BJ (cell line): ENCODE measurements around the gene ABHD5. TPM values are rescaled to one million over a fixed set of nuclear protein-coding genes. Genes with fewer than 3 reads are reported as not detected.
"Not testable (repeated sequence)": the region's sequence is repeated elsewhere in the genome, so short reads cannot be mapped to it uniquely, and the experiment has no call there.

Experiments used
- CTCF ChIA-PET: fragments of 350-600 bp; formaldehyde crosslinking; extraction: SDS; loops from one replicate; lab custom pipeline; 2021; ENCODE audit warnings: antibody characterized with exemption, inconsistent platforms; lab: Yijun Ruan, JAX
- POLR2A ChIA-PET: fragments of 300-600 bp; sonication (Branson Sonifier 250); formaldehyde crosslinking; extraction: SDS; loops from one replicate; lab custom pipeline; 2021; ENCODE audit warnings: antibody characterized with exemption; lab: Charles Lee
- DNase-seq: peaks from one replicate; pipeline ENCODE4 v3.0.0-alpha.2; 2011; ENCODE audit warnings: low read depth
- H3K27me3 ChIP-seq: 2 replicates; pipeline ENCODE4 v1.6.0; 2011; ENCODE audit warnings: low read length; ENCODE audit not compliant: control insufficient read depth, insufficient read depth
- H3K36me3 ChIP-seq: 2 replicates; pipeline ENCODE4 v1.5.1; 2011; ENCODE audit warnings: low read length; ENCODE audit not compliant: control insufficient read depth, insufficient read depth
- H3K4me3 ChIP-seq: 2 replicates; pipeline ENCODE4 v1.5.1; 2011; ENCODE audit warnings: low read depth, mild to moderate bottlenecking, control low read depth, low read length
- polyA plus RNA-seq: library from polyadenylated mRNA; depleted of rRNA; stranded (reverse); fragments of >200 nt; gene quantifications from 2 replicates; pipeline ENCODE4 v1.2.3, GENCODE V29; 2011
- TF ChIP-seq, protein P1 (sequence below): IDR thresholded peaks from 2 replicates; pipeline ENCODE4 v1.5.1; 2011; ENCODE audit warnings: low read depth, mild to moderate bottlenecking, control low read depth, inconsistent platforms, low read length, moderate library complexity; ENCODE audit not compliant: insufficient read depth

ABHD5 gene
- polyA plus RNA-seq, 1 experiment: 18.2 TPM

DNA sequence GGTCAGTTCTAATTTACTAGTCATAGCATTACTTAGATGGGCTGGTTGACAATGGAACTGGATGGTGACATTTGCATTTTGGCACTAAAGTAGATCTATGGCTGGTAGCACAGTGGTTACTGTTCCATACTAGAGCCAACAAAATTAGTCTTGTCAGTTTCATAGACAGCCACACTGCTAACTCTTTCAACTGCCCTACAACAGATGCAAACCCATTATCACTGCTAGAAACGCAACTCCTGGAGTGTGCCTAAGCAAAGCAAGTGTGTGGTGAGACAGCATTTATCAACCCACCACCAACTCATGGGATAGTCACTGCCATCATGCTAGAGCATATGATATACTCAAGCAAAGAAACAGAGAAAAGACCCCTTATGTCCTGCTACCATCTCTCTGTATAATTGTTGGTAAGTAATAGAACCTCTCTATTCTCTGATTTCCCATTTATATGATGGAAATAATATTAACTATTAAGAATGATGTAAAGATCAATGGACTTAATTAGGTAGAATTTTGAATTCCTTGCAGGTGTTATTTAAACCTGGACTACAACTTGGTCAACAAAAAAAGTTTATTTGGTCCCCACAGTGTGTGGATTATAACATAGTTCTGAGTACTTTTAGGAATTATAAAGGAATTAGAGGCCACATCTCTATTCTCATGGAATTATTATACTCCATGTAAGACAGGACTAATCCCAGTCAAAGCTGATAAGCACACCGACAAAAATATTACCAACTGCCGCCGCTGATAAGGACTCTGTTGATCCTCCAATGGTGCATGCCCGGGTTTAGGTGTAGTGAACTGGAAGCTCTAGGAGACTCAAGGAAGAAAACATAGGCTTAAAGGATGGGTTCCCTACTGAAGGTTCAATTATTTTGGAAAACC, 19.9 kb upstream of the ABHD5 start:
- no peak for DNase-seq
- Histone ChIP-seq H3K36me3 (no peaks in the 10 kb centered on the region), H3K27me3 (no peaks in the 10 kb centered on the region), H3K4me3 (no peak overlapping the region)
- ChIA-PET CTCF (no interaction called here), POLR2A (no interaction called here)
- TF ChIP-seq, protein P1, sequence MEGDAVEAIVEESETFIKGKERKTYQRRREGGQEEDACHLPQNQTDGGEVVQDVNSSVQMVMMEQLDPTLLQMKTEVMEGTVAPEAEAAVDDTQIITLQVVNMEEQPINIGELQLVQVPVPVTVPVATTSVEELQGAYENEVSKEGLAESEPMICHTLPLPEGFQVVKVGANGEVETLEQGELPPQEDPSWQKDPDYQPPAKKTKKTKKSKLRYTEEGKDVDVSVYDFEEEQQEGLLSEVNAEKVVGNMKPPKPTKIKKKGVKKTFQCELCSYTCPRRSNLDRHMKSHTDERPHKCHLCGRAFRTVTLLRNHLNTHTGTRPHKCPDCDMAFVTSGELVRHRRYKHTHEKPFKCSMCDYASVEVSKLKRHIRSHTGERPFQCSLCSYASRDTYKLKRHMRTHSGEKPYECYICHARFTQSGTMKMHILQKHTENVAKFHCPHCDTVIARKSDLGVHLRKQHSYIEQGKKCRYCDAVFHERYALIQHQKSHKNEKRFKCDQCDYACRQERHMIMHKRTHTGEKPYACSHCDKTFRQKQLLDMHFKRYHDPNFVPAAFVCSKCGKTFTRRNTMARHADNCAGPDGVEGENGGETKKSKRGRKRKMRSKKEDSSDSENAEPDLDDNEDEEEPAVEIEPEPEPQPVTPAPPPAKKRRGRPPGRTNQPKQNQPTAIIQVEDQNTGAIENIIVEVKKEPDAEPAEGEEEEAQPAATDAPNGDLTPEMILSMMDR: no peak

DNA sequence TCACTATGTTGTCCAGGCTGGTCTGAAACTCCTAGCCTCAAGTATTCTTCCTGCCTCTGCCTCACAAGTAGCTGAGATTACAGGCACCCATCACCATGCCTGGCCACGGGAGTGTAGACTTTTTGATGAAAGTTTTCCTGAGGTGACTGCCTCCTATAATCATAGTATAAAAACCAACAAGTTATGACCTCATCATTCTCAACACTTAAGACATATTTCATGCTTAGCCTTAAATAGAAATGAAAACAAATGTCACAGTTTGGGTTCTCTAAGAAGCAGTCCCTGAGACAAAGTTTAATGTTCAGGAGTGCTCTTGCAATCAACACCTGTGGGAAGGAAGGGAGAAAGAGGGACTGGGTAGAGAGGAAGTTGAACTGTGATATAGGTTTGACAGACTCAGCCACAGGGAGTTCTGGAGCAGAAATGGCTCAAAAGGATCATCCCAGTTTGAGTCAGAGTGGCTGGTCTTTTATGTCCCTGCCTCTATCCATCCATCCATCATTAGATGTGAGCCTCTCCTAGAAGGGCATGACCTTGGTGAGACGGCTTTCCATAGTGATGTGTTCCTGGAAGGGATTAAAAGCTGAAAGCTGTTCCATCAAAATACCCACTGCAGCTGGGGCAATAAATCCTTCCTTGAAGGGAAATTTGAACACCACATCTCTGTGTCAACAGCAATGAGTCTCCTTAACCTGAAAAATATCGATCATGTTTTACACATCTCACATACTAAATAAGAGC, 16.2 kb upstream of the ABHD5 start:
- Histone ChIP-seq H3K4me3 (no peak overlapping the region), H3K36me3 (no peaks in the 10 kb centered on the region), H3K27me3 (no peaks in the 10 kb centered on the region)
- ChIA-PET CTCF (no interaction called here), POLR2A (no interaction called here)
- DNase-seq: no peak
- TF ChIP-seq, protein P1: no peak

DNA sequence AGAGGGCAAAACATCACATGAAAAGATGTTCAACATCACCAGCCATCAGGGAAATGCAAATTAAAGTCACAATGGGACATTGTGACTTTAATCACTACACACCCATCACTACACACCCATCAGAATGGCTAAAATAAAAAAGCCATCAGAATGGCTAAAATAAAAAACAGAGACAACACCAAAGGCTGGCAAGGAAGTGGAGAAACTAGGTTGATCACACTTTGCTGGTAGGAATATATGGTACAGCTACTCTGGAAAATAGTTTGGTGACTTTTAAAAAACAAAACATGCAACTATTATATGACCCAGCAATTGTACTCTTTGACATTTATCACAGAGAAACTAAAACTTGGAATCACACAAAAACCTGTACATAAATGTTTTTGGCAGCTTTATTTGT, 15.1 kb upstream of the ABHD5 start:
- Histone ChIP-seq H3K4me3 (no peak overlapping the region), H3K36me3 (no peaks in the 10 kb centered on the region), H3K27me3 (no peaks in the 10 kb centered on the region)
- DNase-seq: no peak
- TF ChIP-seq, protein P1: no peak
- CTCF ChIA-PET: no interaction called here
- POLR2A ChIA-PET: interaction anchor here (0.6 kb wide), 1 partner anchor 54 kb away, joined by 3 read pairs; no protein-coding TSS in a partner anchor

DNA sequence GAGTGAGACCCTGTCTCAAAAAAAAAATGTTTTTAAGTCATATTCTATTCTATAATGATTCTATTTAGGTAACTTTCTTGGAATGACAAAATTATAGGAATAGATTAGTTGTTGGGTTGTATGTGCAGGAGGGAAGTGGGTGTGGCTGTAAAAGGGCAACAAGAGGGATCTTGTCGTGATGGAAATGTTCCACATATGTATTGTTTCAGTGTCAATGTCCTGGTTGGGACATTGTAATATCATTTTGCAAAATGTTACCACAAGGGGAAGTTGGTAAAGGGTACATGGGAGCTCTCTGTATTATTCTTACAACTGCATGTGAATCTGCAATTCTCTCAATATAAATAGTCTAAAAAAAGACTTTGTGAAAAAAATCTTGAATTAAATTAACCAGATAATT, 14.3 kb upstream of the ABHD5 start:
- H3K27me3 ChIP-seq: no peaks in the 10 kb centered on the region
- ChIA-PET POLR2A (no interaction called here), CTCF (interaction anchor here (0.6 kb wide), 1 partner anchor 19 kb away, joined by 3 read pairs; no protein-coding TSS in a partner anchor)
- no peak for DNase-seq
- no peaks in the 10 kb centered on the region for H3K36me3 ChIP-seq
- TF ChIP-seq, protein P1: no peak
- no peak overlapping the region for H3K4me3 ChIP-seq

DNA sequence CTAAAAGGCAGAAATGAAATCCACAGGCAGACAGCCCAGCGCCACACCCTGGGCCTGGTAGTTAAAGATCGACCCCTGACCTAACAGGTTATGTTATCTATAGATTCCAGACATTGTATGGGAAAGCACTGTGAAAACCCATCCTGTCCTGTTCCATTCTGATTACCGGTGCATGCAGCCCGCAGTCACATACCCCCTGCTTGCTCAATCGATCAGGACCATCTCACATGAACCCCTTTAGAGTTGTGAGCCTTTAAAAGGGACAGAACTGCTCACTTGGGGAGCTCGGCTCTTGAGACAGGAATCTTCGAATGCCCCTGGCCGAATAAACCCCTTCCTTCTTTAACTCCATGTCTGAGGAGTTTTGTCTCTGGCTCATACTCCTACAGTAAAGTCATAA, 12.4 kb upstream of the ABHD5 start:
- H3K4me3 ChIP-seq, POLR2A ChIA-PET, H3K36me3 ChIP-seq, H3K27me3 ChIP-seq, CTCF ChIA-PET, DNase-seq: not testable (repeated sequence)

DNA sequence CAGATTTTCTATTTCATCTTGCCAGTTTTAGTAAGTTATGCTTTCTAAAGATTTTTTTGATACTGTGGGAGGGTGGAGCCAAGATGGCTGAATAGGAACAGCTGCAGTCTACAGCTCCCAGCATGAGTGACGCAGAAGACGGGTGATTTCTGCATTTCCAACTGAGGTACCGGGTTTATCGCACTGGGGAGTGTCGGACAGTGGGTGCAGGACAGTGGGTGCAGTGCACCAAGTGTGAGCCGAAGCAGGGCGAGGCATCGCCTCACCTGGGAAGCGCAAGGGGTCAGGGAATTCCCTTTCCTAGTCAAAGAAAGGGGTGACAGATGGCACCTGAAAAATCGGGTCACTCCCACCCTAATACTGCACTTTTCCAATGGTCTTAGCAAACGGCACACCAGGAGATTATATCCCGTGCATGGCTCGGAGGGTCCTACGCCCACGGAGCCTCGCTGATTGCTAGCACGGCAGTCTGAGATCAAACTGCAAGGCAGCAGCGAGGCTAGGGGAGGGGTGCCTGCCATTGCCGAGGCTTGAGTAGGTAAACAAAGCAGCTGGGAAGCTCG, 11.8 kb upstream of the ABHD5 start:
- CTCF ChIA-PET, H3K4me3 ChIP-seq, H3K27me3 ChIP-seq, H3K36me3 ChIP-seq, DNase-seq, POLR2A ChIA-PET: not testable (repeated sequence)

DNA sequence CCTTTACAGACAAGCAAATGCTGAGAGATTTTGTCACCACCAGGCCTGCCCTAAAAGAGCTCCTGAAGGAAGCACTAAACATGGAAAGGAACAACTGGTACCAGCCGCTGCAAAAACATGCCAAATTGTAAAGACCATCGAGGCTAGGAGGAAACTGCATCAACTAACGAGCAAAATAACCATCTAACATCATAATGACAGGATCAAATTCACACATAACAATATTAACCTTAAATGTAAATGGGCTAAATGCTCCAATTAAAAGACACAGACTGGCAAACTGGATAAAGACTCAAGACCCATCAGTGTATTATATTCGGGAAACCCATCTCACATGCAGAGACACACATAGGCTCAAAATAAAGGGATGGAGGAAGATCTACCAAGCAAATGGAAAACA, 9.9 kb upstream of the ABHD5 start:
- H3K27me3 ChIP-seq, POLR2A ChIA-PET, DNase-seq, CTCF ChIA-PET, H3K4me3 ChIP-seq, H3K36me3 ChIP-seq: not testable (repeated sequence)
